Gastrocnemius medialis (tissue), 4 donors: ENCODE data around the gene B3GALT5. TPM values are rescaled to one million over a fixed set of nuclear protein-coding genes. Genes with fewer than 3 reads are reported as not detected.

Experiments used
- ATAC-seq, 2 donors: fragments of 150-250 bp; one replicate each; pipeline ENCODE4 v1.9.1; 2016
- DNase-seq, 2 donors: peaks; one replicate each; pipeline ENCODE4 v3.0.0-alpha.2; 2019
- H3K27ac ChIP-seq, 4 donors: fragments of 200-600 bp; sonication (generic); 1 replicate in 1 of 4; 2 replicates in 3 of 4; pipeline ENCODE4 v1.5.1; 2016 to 2018; ENCODE audit warnings: mild to moderate bottlenecking in 2 of 4, moderate library complexity in 1 of 4
- H3K27me3 ChIP-seq, 3 donors: fragments of 200-600 bp; sonication (generic) in 2 of 3; 1 replicate in 1 of 3; 2 replicates in 2 of 3; pipeline versions ENCODE4 v1.5.1 to v1.6.0; 2016 to 2019; ENCODE audit warnings: mild to moderate bottlenecking in 1 of 3, moderate library complexity in 1 of 3
- H3K36me3 ChIP-seq, 2 donors: fragments of 200-600 bp; sonication (generic) in 1 of 2; one replicate each; pipeline ENCODE4 v1.5.1; 2017 to 2018
- H3K4me1 ChIP-seq, 2 donors: fragments of 200-600 bp; sonication (generic) in 1 of 2; one replicate each; pipeline ENCODE4 v1.5.1; 2016 to 2017; ENCODE audit warnings: mild to moderate bottlenecking in 2 of 2
- H3K4me3 ChIP-seq, 4 donors: fragments of 200-600 bp; sonication (generic) in 3 of 4; 1 replicate in 1 of 4; 2 replicates in 3 of 4; pipeline ENCODE4 v1.5.1; 2016 to 2019; ENCODE audit warnings: mild to moderate bottlenecking in 2 of 4
- H3K9me3 ChIP-seq, 3 donors: fragments of 200-600 bp; sonication (generic) in 2 of 3; 1 replicate in 1 of 3; 2 replicates in 2 of 3; pipeline ENCODE4 v1.5.1; 2016 to 2019
- CTCF ChIP-seq, 5 experiments: fragments of 450-650 bp in 3 of 5; fragments of 200-600 bp in 2 of 5; sonication (generic) in 2 of 5; IDR thresholded peaks in 4 of 5; conservative IDR thresholded peaks in 1 of 5; 1 replicate in 4 of 5; 2 replicates in 1 of 5; pipeline ENCODE4 v1.5.1; 2016 to 2019; ENCODE audit warnings: antibody characterized with exemption in 5 of 5, mild to moderate bottlenecking in 3 of 5, moderate library complexity in 3 of 5
- POLR2A ChIP-seq, 2 donors: fragments of 450-650 bp; IDR thresholded peaks; one replicate each; pipeline ENCODE4 v1.6.1; 2017; ENCODE audit warnings: antibody characterized with exemption in 2 of 2, mild to moderate bottlenecking in 2 of 2, moderate library complexity in 2 of 2
- in situ Hi-C, 4 donors: fragments of 200-750 bp; cut with MboI; loops; one replicate each; pipeline versions ENCODE4 v1.15.0 to v1.8.0; 2017; ENCODE audit warnings: low sequenced_read_pairs in 4 of 4
- intact Hi-C: fragments of 100-400 bp; cut with DNase I; formaldehyde crosslinking; loops from one replicate; pipeline ENCODE4 v1.15.1; 2023; ENCODE audit warnings: low total_unique reads
- total RNA-seq, 4 donors: library from RNA; depleted of rRNA; stranded (reverse); fragments of >200 nt; gene quantifications; one replicate each; pipeline versions ENCODE4 v1.1.0 to v1.2.3, GENCODE V29; 2016

The B3GALT5 gene
- total RNA-seq, 4 donors from 2014 or later: 0.02 to 1.3 TPM; not detected in 2

GRCh38 chr21:39657091-39657689 is 44.5 kb downstream of the B3GALT5 start:
- no peaks in the 10 kb centered on the region for H3K36me3 ChIP-seq
- no peaks in the 10 kb centered on the region for H3K27me3 ChIP-seq
- H3K4me1 ChIP-seq: no peaks in the 10 kb centered on the region
- no peak overlapping the region for H3K27ac ChIP-seq
- no peak for ATAC-seq
- H3K9me3 ChIP-seq: no peaks in the 10 kb centered on the region
- intact Hi-C loops (no loop called here), in situ Hi-C loops (no loop called here)
- no peak for DNase-seq
- TF ChIP-seq CTCF (IDR thresholded peaks at IDR 0.05 in 4 of 5, conservative IDR thresholded peaks at IDR 0.05 in 1 of 5) (no peak), POLR2A (IDR thresholded peaks at IDR 0.05) (no peak)
- no peak overlapping the region for H3K4me3 ChIP-seq

GRCh38 chr21:39658066-39658465 is 45.3 kb downstream of the B3GALT5 start:
- in situ Hi-C loops (no loop called here), intact Hi-C loops (no loop called here)
- ATAC-seq: no peak
- DNase-seq: no peak
- H3K27ac ChIP-seq: no peak overlapping the region
- no peak for TF ChIP-seq CTCF (IDR thresholded peaks at IDR 0.05 in 4 of 5, conservative IDR thresholded peaks at IDR 0.05 in 1 of 5)
- TF ChIP-seq POLR2A (IDR thresholded peaks at IDR 0.05): no peak
- no peaks in the 10 kb centered on the region for H3K36me3 ChIP-seq
- H3K9me3 ChIP-seq: no peaks in the 10 kb centered on the region
- no peak overlapping the region for H3K4me3 ChIP-seq
- H3K4me1 ChIP-seq: no peaks in the 10 kb centered on the region
- no peaks in the 10 kb centered on the region for H3K27me3 ChIP-seq

GRCh38 chr21:39659070-39659815 is 46.5 kb downstream of the B3GALT5 start:
- H3K27me3 ChIP-seq: no peaks in the 10 kb centered on the region
- TF ChIP-seq CTCF (IDR thresholded peaks at IDR 0.05 in 4 of 5, conservative IDR thresholded peaks at IDR 0.05 in 1 of 5): no peak
- no peaks in the 10 kb centered on the region for H3K4me1 ChIP-seq
- no peak overlapping the region for H3K4me3 ChIP-seq
- in situ Hi-C loops: no loop called here
- intact Hi-C loops: no loop called here
- no peaks in the 10 kb centered on the region for H3K36me3 ChIP-seq
- H3K27ac ChIP-seq: no peak overlapping the region
- ATAC-seq (no peak), DNase-seq (no peak)
- no peaks in the 10 kb centered on the region for H3K9me3 ChIP-seq

GRCh38 chr21:39660191-39660980 is 47.6 kb downstream of the B3GALT5 start:
- H3K9me3 ChIP-seq: no peaks in the 10 kb centered on the region
- no peaks in the 10 kb centered on the region for H3K36me3 ChIP-seq
- no peak overlapping the region for H3K27ac ChIP-seq
- in situ Hi-C loops: no loop called here
- DNase-seq (no peak), ATAC-seq (peak in 1 of 2 donors; percentile 56)
- H3K27me3 ChIP-seq: no peaks in the 10 kb centered on the region
- peak overlapping the region in 1 of 4 donors; percentile 2 for H3K4me3 ChIP-seq
- H3K4me1 ChIP-seq: no peaks in the 10 kb centered on the region
- intact Hi-C loops: no loop called here
- TF ChIP-seq CTCF (IDR thresholded peaks at IDR 0.05 in 4 of 5, conservative IDR thresholded peaks at IDR 0.05 in 1 of 5): no peak
- TF ChIP-seq POLR2A (IDR thresholded peaks at IDR 0.05): no peak
